Nephron (organoid): ENCODE results near the gene MRC2.

Source experiments
- H3K27ac Mint-ChIP-seq, 3 experiments: 2 replicates each; pipeline ENCODE4 v1.8.0; 2020; ENCODE audit warnings: mixed read lengths in 3 of 3, mild to moderate bottlenecking in 2 of 3, moderate library complexity in 1 of 3
- H3K27me3 Mint-ChIP-seq: 2 replicates; pipeline ENCODE4 v1.8.0; 2021; ENCODE audit warnings: low read depth, mild to moderate bottlenecking, moderate library complexity, mixed read lengths
- H3K36me3 Mint-ChIP-seq: 2 replicates; pipeline ENCODE4 v1.8.0; 2020; ENCODE audit warnings: low read depth, mixed read lengths
- H3K4me1 Mint-ChIP-seq: 2 replicates; pipeline ENCODE4 v1.8.0; 2020; ENCODE audit warnings: mixed read lengths
- H3K4me3 Mint-ChIP-seq, 3 experiments: 2 replicates each; pipeline ENCODE4 v1.8.0; 2020; ENCODE audit warnings: mild to moderate bottlenecking in 3 of 3, mixed read lengths in 3 of 3, moderate library complexity in 2 of 3
- H3K9me3 Mint-ChIP-seq: 2 replicates; pipeline ENCODE4 v1.8.0; 2020; ENCODE audit warnings: mixed read lengths
- CTCF ChIP-seq, 3 experiments: fragments of 200-600 bp; sonication (generic); IDR thresholded peaks; one replicate each; pipeline ENCODE4 v1.5.0; 2021; ENCODE audit warnings: antibody characterized with exemption in 3 of 3; ENCODE audit not compliant: unreplicated experiment in 3 of 3

The MRC2 gene

GRCh38 chr17:62739645-62740388, 112.3 kb downstream of the MRC2 start:
- Mint-ChIP-seq H3K9me3 (no peaks in the 10 kb centered on the region), H3K27ac (peak overlapping the region in 1 of 3 experiments; percentile 38), H3K27me3 (peaks cover 14% of the 10 kb centered on the region), H3K4me3 (no peak overlapping the region), H3K36me3 (no peaks in the 10 kb centered on the region), H3K4me1 (peaks cover 24% of the 10 kb centered on the region)
- no peak for TF ChIP-seq CTCF (IDR thresholded peaks at IDR 0.05; ENCODE audit: unreplicated experiment in 3 of 3)

GRCh38 chr17:62741290-62741689, 113.8 kb downstream of the MRC2 start:
- TF ChIP-seq CTCF (IDR thresholded peaks at IDR 0.05; ENCODE audit: unreplicated experiment in 3 of 3): no peak
- H3K9me3 Mint-ChIP-seq: no peaks in the 10 kb centered on the region
- no peak overlapping the region for H3K4me3 Mint-ChIP-seq
- no peaks in the 10 kb centered on the region for H3K36me3 Mint-ChIP-seq
- H3K27me3 Mint-ChIP-seq: peaks cover 14% of the 10 kb centered on the region
- H3K4me1 Mint-ChIP-seq: peaks cover 34% of the 10 kb centered on the region
- H3K27ac Mint-ChIP-seq: no peak overlapping the region
